ENCODE measurements around the gene LHFPL2.

The LHFPL2 gene

DNA sequence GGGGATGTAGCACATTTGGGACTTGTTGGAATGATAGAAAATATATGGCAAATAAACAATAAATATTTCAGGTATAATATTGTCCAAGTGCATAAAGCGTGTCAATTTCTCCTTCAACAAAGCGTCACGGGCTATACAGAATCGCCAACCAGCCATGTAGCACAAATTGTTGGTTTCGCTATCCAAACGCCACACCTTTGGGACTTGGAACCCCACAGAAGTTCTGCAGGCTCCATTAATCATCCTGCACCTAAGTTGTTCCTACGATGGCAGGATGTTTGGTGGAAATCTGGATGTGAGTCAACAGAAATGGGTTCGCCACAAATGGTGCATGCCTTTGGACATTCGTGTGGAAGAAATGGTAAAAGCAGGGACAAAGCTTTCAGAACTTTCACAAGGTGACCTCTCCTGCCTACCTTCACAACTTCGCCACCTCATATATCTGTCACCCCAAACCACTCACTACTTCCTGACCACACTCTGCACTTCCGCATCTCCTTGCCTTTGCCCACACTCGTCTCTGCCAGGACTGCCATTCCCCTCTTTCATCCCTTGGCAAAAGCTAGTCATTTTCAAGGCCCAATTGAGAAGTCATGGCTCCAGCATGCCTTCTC, 95.7 kb downstream of the LHFPL2 start:
- Histone ChIP-seq H3K27ac (ENCODE audit: low read depth, low read length) (no peak overlapping the region), H3K27me3 (ENCODE audit: low read length) (no peaks in the 10 kb centered on the region)
- TF ChIP-seq EZH2phosphoT487 (conservative IDR thresholded peaks at IDR 0.05; ENCODE audit: low read length) = no peak
- TF ChIP-seq, protein P1, sequence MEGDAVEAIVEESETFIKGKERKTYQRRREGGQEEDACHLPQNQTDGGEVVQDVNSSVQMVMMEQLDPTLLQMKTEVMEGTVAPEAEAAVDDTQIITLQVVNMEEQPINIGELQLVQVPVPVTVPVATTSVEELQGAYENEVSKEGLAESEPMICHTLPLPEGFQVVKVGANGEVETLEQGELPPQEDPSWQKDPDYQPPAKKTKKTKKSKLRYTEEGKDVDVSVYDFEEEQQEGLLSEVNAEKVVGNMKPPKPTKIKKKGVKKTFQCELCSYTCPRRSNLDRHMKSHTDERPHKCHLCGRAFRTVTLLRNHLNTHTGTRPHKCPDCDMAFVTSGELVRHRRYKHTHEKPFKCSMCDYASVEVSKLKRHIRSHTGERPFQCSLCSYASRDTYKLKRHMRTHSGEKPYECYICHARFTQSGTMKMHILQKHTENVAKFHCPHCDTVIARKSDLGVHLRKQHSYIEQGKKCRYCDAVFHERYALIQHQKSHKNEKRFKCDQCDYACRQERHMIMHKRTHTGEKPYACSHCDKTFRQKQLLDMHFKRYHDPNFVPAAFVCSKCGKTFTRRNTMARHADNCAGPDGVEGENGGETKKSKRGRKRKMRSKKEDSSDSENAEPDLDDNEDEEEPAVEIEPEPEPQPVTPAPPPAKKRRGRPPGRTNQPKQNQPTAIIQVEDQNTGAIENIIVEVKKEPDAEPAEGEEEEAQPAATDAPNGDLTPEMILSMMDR (IDR thresholded peaks at IDR 0.05; ENCODE audit: insufficient read depth, low read length, poor library complexity, severe bottlenecking) = no peak

DNA sequence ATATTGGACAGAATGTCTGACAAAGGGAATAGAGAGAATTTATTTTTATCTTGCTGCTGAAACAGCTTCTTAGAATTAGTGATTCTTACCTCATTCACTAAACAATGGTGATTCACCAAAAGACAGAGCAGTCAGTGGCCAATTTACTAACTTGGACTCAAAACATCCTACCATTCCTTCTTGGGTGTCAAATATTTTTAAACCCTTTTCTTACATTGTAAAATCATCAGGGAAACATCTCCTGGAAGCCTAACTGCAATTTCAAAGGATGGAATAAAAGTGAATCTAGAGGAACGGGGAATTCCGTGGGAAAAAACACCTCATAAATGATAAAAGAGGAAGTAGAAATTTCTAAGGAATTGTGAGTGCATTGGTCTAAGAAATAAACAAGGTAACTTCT, 97.7 kb downstream of the LHFPL2 start:
- H3K79me2 ChIP-seq (ENCODE audit: insufficient read depth, low read length) = peaks cover 83% of the 10 kb centered on the region
- H3K9me3 ChIP-seq (ENCODE audit: insufficient read depth, low read length) = no peaks in the 10 kb centered on the region
- no peak overlapping the region for H3K4me2 ChIP-seq (ENCODE audit: low read depth, low read length, poor library complexity, severe bottlenecking)
- no peak overlapping the region for H3K4me3 ChIP-seq (ENCODE audit: insufficient read depth, low read length, poor library complexity, severe bottlenecking)
- H4K20me1 ChIP-seq (ENCODE audit: low read depth, low read length) = peaks cover 7% of the 10 kb centered on the region; the same call in 1 of the 2 replicates
- H3K9ac ChIP-seq (ENCODE audit: low read length) = no peak overlapping the region
- H3K27ac ChIP-seq (ENCODE audit: low read depth, low read length) = no peak overlapping the region
- no peaks in the 10 kb centered on the region for H3K27me3 ChIP-seq (ENCODE audit: low read length)
- no peaks in the 10 kb centered on the region for H3F3A ChIP-seq (ENCODE audit: insufficient read depth)
- no peaks in the 10 kb centered on the region; the same call in 1 of the 2 replicates for H3K36me3 ChIP-seq (ENCODE audit: low read length)
- H3K9me2 ChIP-seq (replicated peaks; ENCODE audit: insufficient read depth, low read length) = no peaks in the 10 kb centered on the region
- no peak overlapping the region for H2AFZ ChIP-seq (ENCODE audit: low read depth, low read length, severe bottlenecking)
- TF ChIP-seq, protein P1 (IDR thresholded peaks at IDR 0.05; ENCODE audit: insufficient read depth, low read length, poor library complexity, severe bottlenecking) = no peak
- no peak for TF ChIP-seq EZH2phosphoT487 (conservative IDR thresholded peaks at IDR 0.05; ENCODE audit: low read length)

More for the DNA sequence above, 95.7 kb downstream of the LHFPL2 start:
- Histone ChIP-seq H3K4me3 (ENCODE audit: insufficient read depth, low read length, poor library complexity, severe bottlenecking) (no peak overlapping the region), H3K4me2 (ENCODE audit: low read depth, low read length, poor library complexity, severe bottlenecking) (no peak overlapping the region), H3K9ac (ENCODE audit: low read length) (no peak overlapping the region), H3K36me3 (ENCODE audit: low read length) (no peaks in the 10 kb centered on the region; the same call in 1 of the 2 replicates), H2AFZ (ENCODE audit: low read depth, low read length, severe bottlenecking) (no peak overlapping the region), H4K20me1 (ENCODE audit: low read depth, low read length) (peaks cover 7% of the 10 kb centered on the region; the same call in 1 of the 2 replicates), H3K9me2 (replicated peaks; ENCODE audit: insufficient read depth, low read length) (no peaks in the 10 kb centered on the region), H3F3A (ENCODE audit: insufficient read depth) (no peaks in the 10 kb centered on the region; the same call in 1 of the 2 replicates), H3K79me2 (ENCODE audit: insufficient read depth, low read length) (peaks cover 80% of the 10 kb centered on the region), H3K9me3 (ENCODE audit: insufficient read depth, low read length) (no peaks in the 10 kb centered on the region)

DNA sequence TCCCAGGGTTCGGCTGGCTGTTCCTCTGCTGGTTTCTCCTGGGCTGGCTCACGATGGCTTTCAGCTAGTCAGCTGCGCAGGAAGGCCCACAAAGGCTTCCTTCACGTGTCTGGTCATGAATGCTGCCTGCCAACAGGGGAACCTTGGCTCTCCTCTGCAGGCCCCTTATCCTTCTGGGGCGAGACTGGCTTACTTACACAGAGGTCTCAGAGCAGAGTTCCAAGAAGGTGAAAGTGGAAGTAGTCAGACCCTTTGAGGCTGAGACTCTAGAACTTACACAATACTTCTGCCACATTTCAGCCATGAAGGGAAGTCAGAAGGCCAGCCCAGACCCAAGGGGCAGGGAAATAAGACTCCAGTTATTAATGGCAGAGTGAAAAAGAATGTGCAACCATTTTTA, 99.5 kb downstream of the LHFPL2 start:
- Histone ChIP-seq H3K9me2 (replicated peaks; ENCODE audit: insufficient read depth, low read length) (no peaks in the 10 kb centered on the region), H3K36me3 (ENCODE audit: low read length) (no peaks in the 10 kb centered on the region), H3K79me2 (ENCODE audit: insufficient read depth, low read length) (peaks cover 77% of the 10 kb centered on the region), H3K4me3 (ENCODE audit: insufficient read depth, low read length, poor library complexity, severe bottlenecking) (no peak overlapping the region), H3K9ac (ENCODE audit: low read length) (no peak overlapping the region), H3K27me3 (ENCODE audit: low read length) (no peaks in the 10 kb centered on the region), H3K27ac (ENCODE audit: low read depth, low read length) (no peak overlapping the region), H3K4me2 (ENCODE audit: low read depth, low read length, poor library complexity, severe bottlenecking) (no peak overlapping the region), H3F3A (ENCODE audit: insufficient read depth) (no peaks in the 10 kb centered on the region), H3K9me3 (ENCODE audit: insufficient read depth, low read length) (no peaks in the 10 kb centered on the region), H2AFZ (ENCODE audit: low read depth, low read length, severe bottlenecking) (no peak overlapping the region), H4K20me1 (ENCODE audit: low read depth, low read length) (no peaks in the 10 kb centered on the region)
- TF ChIP-seq EZH2phosphoT487 (conservative IDR thresholded peaks at IDR 0.05; ENCODE audit: low read length) = no peak
- TF ChIP-seq, protein P1 (IDR thresholded peaks at IDR 0.05; ENCODE audit: insufficient read depth, low read length, poor library complexity, severe bottlenecking) = no peak
